Measurements from ENCODE around the gene RTKN.
A peak's percentile ranks its signal among the peaks of the same experiment; 100 is the strongest.

RTKN gene

GRCh38 chr2:74439803-74440377 is 1.8 kb downstream of the RTKN start:
- H3K4me3 ChIP-seq (ENCODE audit: low read depth, low read length): peak overlapping the region; percentile 61
- DNase-seq (ENCODE audit: low read depth, low spot score): peak; percentile 51
- in situ Hi-C loops (cut with HindIII; ENCODE audit: low sequenced_read_pairs): no loop called here
- TF ChIP-seq CTCF (IDR thresholded peaks at IDR 0.05; ENCODE audit: low read depth, low read length): no peak

GRCh38 chr2:74439373-74439772 is 2.4 kb downstream of the RTKN start:
- no peak for TF ChIP-seq CTCF (IDR thresholded peaks at IDR 0.05; ENCODE audit: low read depth, low read length)
- no peak for DNase-seq (ENCODE audit: low read depth, low spot score)
- in situ Hi-C loops (cut with HindIII; ENCODE audit: low sequenced_read_pairs): no loop called here
- peak overlapping the region; percentile 61 for H3K4me3 ChIP-seq (ENCODE audit: low read depth, low read length)

GRCh38 chr2:74438248-74438647 is 3.5 kb downstream of the RTKN start:
- TF ChIP-seq CTCF (IDR thresholded peaks at IDR 0.05; ENCODE audit: low read depth, low read length): no peak
- H3K4me3 ChIP-seq (ENCODE audit: low read depth, low read length): no peak overlapping the region
- no peak for DNase-seq (ENCODE audit: low read depth, low spot score)
- in situ Hi-C loops (cut with HindIII; ENCODE audit: low sequenced_read_pairs): no loop called here

- TF ChIP-seq CTCF (IDR thresholded peaks at IDR 0.05; ENCODE audit: low read depth, low read length): no peak
- DNase-seq (ENCODE audit: low read depth, low spot score): peak; percentile 49
- no peak overlapping the region for H3K4me3 ChIP-seq (ENCODE audit: low read depth, low read length)
- in situ Hi-C loops (cut with HindIII; ENCODE audit: low sequenced_read_pairs): no loop called here
Observed at GRCh38 chr2:74436848-74437695, 4.7 kb downstream of the RTKN start.

GRCh38 chr2:74436111-74436805 is 5.5 kb downstream of the RTKN start:
- H3K4me3 ChIP-seq (ENCODE audit: low read depth, low read length): no peak overlapping the region
- in situ Hi-C loops (cut with HindIII; ENCODE audit: low sequenced_read_pairs): no loop called here
- no peak for TF ChIP-seq CTCF (IDR thresholded peaks at IDR 0.05; ENCODE audit: low read depth, low read length)
- no peak for DNase-seq (ENCODE audit: low read depth, low spot score)

- in situ Hi-C loops (cut with HindIII; ENCODE audit: low sequenced_read_pairs): no loop called here
- no peak for TF ChIP-seq CTCF (IDR thresholded peaks at IDR 0.05; ENCODE audit: low read depth, low read length)
- H3K4me3 ChIP-seq (ENCODE audit: low read depth, low read length): no peak overlapping the region
- DNase-seq (ENCODE audit: low read depth, low spot score): no peak
Observed at GRCh38 chr2:74430502-74430901, 11.2 kb downstream of the RTKN start.

All from astrocyte of the spinal cord (primary cell).